ENCODE data around the gene ZNF536.
"Not testable (repeated sequence)": the region's sequence is repeated elsewhere in the genome, so short reads cannot be mapped to it uniquely, and the experiment has no call there.

Gene ZNF536

DNA sequence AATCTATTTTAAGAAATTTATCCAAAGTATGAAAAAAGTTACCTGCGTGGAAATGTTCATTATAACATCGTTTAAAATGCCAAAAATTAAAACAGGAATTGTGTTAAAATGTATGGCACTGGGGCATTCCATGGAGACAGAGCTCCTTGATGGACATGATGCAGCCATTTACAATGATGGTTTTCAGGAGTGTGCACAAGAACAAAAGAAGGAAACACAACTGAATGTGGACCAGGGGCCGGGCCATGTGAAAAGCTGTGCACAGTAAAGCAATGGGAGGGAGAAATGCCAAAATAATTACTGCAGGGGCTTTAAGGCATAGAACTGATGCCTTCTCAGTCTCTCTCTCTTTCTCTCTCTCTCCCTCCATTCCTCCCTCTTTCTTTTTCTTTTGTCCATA, 115.0 kb downstream of the ZNF536 start:
- in situ Hi-C loops (cut with HindIII; ENCODE audit: low pct_unique_long_range_greater_than_20kb, low sequenced_read_pairs) = no loop called here
- DNase-seq (ENCODE audit: low read depth in 1 of 2, low spot score in 1 of 2) = no peak
- TF ChIP-seq JUND (IDR thresholded peaks at IDR 0.05; ENCODE audit: low read depth) = no peak

DNA sequence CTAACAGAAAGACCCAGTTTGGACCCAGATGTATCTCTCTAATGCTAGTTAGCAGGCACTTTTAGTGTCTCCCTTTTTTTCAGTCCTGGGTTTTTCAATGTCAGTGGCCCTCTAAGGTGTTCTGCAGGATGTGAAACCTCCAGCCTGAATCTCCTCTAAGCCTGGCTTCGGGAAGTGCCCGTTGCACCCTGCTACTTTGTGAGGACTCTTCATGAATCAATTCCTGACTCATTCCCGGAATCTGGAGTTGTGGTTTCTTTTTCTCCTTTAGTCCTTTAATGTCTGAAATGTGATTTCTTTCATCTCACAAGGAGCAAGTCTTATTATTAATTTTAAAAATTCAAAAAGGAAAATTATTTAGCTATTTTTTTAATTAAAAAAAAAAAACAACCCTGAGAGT, 116.0 kb downstream of the ZNF536 start:
- no peak for TF ChIP-seq JUND (IDR thresholded peaks at IDR 0.05; ENCODE audit: low read depth)
- in situ Hi-C loops (cut with HindIII; ENCODE audit: low pct_unique_long_range_greater_than_20kb, low sequenced_read_pairs) = no loop called here

DNA sequence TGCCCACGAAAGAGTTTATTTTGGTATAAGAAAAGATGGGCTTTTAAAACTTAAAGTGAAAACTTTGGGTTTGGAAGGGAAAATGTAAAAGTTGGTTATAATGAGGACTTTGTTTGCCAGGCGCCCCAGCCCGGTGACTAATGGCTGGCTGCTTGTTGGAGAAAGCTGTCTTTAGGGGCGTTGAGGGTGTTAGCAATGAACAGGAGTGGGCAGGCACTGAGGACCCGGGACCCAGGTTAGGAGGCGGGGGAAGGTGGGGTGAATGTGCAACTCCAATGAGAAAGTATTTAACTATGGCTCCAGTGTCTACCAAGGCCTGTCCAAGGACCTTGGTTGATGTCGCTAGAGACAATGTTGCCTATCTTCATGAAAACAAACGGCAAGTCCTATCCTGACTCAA, 118.6 kb downstream of the ZNF536 start:
- no peak for TF ChIP-seq JUND (IDR thresholded peaks at IDR 0.05; ENCODE audit: low read depth)
- in situ Hi-C loops (cut with HindIII; ENCODE audit: low pct_unique_long_range_greater_than_20kb, low sequenced_read_pairs) = no loop called here
- DNase-seq (ENCODE audit: low read depth in 1 of 2, low spot score in 1 of 2) = no peak

More for the DNA sequence above, 116.0 kb downstream of the ZNF536 start:
- DNase-seq (ENCODE audit: low read depth in 1 of 2, low spot score in 1 of 2) = no peak

DNA sequence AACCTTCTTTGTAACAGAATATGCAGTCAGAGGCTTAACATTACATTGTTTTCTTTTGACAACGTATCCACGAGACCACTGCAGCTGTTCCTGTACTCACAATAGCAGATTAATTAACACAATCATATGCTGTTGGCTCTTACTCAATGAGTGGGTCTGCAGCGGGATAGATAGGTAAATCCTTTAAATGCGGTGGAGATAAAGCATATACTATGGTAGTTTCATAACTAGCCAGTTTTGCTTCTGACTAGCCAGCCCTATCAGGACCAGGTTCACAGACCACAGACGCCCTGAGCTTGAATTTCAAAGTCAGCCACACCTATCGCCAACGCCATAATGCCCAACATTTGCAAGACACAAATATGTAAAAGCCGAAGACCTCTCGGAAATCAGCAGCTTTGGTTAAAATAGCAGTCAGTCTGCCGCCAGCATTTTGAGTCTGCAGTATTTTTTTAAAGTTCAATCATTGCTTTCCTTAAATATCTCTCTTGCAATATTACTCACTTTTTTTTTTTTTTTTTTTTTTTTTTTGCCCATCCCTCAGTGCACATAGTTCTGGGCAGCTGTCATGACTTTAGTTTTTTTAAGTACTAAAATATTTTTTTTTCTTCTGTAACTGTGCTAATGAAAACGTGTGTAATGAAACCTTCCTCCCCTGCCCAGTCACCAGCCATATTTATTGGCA, 120.5 kb downstream of the ZNF536 start:
- no peak for DNase-seq (ENCODE audit: low read depth in 1 of 2, low spot score in 1 of 2)
- TF ChIP-seq JUND (IDR thresholded peaks at IDR 0.05; ENCODE audit: low read depth) = no peak
- in situ Hi-C loops (cut with HindIII; ENCODE audit: low pct_unique_long_range_greater_than_20kb, low sequenced_read_pairs) = no loop called here

DNA sequence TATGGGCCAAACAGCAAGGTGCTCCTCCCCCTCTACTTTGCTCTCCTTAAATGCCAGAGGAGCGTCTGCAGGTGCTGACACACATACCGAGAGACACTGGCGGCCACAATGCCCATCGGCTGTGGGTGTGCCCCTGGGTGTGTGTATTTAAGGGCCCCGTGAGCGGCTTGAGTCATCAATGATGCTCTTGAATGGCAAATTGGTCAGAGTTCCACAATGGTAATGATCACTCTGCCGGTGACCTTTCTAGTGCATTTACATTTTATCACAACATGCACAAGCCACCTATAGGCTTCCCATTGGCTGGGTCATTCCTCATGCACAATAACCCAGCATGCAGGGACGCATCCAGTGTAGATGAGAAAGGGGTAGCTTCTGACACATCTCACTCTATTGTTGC, 124.8 kb downstream of the ZNF536 start:
- in situ Hi-C loops (cut with HindIII; ENCODE audit: low pct_unique_long_range_greater_than_20kb, low sequenced_read_pairs) = no loop called here
- no peak for DNase-seq (ENCODE audit: low read depth in 1 of 2, low spot score in 1 of 2)
- TF ChIP-seq JUND (IDR thresholded peaks at IDR 0.05; ENCODE audit: low read depth) = no peak

DNA sequence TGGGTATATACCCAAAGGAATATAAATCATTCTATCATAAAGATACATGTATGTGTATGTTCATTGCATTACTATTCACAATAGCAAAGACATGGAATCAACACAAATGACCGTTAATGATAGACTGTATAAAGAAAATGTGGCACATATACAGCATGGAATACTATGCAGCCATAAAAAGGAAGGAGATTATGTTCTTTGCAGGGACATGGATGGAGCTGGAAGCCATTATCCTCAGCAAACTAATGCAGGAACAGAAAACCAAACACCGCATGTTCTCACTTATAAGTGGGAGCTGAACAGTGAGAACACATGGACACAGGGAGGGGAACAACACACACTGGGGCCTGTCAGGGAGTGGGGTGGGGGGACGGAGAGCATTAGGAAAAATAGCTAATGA, 125.9 kb downstream of the ZNF536 start:
- DNase-seq (ENCODE audit: low read depth in 1 of 2, low spot score in 1 of 2); in situ Hi-C loops (cut with HindIII; ENCODE audit: low pct_unique_long_range_greater_than_20kb, low sequenced_read_pairs): not testable (repeated sequence)

DNA sequence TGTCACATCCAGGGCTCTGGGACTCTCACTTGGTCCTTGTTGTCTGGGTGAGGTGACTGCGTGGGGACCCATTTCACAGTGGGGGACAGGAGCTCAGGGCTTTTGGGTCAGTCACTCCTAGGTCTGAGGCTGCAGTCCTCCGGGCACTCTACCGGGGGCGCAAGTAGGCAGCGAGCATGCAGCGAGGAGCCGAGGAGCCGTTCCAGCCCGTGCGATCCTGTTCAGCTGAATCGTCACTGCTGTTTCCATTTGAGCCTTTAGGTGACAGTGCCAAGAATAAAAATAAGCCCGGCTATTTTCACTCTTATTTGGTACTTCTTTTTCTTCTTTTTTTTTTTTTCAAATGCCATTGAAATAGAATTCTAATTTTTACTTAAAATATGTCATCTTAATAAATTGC, 126.5 kb downstream of the ZNF536 start:
- no peak for TF ChIP-seq JUND (IDR thresholded peaks at IDR 0.05; ENCODE audit: low read depth)
- in situ Hi-C loops (cut with HindIII; ENCODE audit: low pct_unique_long_range_greater_than_20kb, low sequenced_read_pairs) = no loop called here
- DNase-seq (ENCODE audit: low read depth in 1 of 2, low spot score in 1 of 2) = no peak

DNA sequence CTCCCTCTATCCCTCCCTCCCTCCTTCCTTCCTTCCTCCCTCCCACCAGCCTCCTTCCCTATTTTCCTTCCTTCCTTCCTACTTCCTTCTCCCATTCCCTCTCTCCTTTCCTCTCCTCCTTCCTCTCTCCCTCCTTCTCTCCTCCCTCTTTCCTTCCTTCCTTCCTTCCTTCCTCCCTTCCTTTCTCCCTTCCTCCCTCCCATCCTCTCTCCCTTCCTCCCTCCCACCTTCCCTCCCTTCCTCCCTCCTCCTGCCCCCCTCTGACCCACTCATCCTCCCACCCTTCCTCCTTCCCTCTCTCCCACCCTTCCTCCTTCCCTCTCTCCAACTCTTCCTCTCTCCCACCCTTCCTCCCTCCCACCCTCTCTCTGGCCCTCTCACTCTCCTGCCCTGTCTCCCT, 132.1 kb downstream of the ZNF536 start:
- in situ Hi-C loops (cut with HindIII; ENCODE audit: low pct_unique_long_range_greater_than_20kb, low sequenced_read_pairs) = no loop called here
- no peak for TF ChIP-seq JUND (IDR thresholded peaks at IDR 0.05; ENCODE audit: low read depth)
- DNase-seq (ENCODE audit: low read depth in 1 of 2, low spot score in 1 of 2) = no peak

DNA sequence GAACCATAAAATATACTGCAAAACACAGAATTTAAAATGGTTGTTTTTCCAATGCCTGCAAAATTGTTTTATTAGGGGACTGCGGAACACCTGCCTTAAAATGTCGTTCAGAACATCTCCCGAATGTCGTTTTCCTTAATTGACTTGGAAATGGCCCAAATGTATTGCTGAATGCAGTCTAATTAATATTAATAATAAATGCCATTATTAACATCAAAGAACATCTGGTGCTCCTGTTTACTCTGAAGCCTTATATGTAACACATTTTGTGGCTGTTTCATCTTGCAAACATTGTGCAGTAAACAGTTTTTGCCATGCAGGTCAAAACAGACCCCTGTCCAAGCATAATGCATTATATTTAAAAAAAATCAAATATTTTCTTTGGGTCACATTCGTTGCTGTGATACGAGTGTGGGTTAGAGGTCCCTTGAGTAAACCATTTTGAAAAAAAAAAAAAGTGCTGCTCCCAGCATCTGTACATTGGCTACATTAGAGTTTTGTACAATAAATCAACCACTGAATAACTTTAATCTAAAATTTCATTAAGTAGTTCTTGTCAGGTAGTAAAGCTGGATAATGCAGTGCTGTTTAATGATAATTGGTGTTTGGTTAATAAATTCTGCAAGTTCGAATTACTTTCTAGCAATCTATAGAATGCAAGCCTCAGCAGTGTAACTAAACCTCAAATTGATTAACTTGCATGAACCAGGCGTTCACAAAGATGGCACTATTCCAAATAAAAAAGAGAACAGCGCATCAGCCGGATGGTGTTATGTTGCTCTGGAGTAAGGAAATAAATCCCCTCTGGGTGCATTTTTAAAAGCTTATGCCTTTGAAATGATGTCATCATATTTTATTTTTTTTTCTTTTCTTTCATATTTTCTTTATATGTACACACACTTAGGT, 140.2 kb downstream of the ZNF536 start:
- in situ Hi-C loops (cut with HindIII; ENCODE audit: low pct_unique_long_range_greater_than_20kb, low sequenced_read_pairs) = no loop called here
- no peak for DNase-seq (ENCODE audit: low read depth in 1 of 2, low spot score in 1 of 2)
- no peak for TF ChIP-seq JUND (IDR thresholded peaks at IDR 0.05; ENCODE audit: low read depth)

DNA sequence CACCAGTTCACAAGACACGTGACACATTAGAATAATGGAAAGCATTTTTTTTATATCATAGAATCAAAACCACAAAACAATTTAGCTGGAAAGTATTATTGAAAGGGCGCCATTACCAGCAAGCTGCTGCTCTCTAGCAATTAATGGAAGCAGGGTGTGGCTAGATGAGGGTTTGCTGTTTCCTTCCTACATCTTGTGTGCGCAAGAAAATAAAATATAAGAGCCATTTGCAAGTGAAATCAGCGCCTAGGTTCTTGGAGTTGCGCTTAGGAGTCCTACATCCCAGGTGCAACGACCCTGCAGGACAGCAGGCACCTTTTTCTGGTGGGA, 140.9 kb downstream of the ZNF536 start:
- DNase-seq (ENCODE audit: low read depth in 1 of 2, low spot score in 1 of 2) = no peak
- in situ Hi-C loops (cut with HindIII; ENCODE audit: low pct_unique_long_range_greater_than_20kb, low sequenced_read_pairs) = no loop called here

DNA sequence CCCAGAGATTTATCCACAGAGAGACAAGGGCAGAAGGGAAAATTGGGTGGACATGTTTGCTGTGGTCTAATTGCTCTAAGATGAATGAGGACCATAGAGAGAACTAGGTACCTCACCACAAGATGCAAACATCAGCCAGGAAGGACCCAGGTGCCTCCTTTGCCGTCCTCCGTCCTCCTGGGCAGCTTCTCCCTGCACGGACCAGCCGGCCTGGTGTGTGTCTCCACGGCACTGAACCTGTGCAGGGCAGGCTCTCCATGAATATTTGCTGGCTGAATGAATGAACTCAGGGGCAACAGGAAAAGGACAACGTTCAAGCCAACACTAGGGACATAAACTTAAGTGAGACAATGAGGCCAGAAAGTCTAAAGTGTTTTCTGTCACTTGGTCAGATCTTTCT, 143.9 kb downstream of the ZNF536 start:
- no peak for TF ChIP-seq JUND (IDR thresholded peaks at IDR 0.05; ENCODE audit: low read depth)
- in situ Hi-C loops (cut with HindIII; ENCODE audit: low pct_unique_long_range_greater_than_20kb, low sequenced_read_pairs) = no loop called here
- no peak for DNase-seq (ENCODE audit: low read depth in 1 of 2, low spot score in 1 of 2)

More for the DNA sequence above, 140.9 kb downstream of the ZNF536 start:
- TF ChIP-seq JUND (IDR thresholded peaks at IDR 0.05; ENCODE audit: low read depth) = no peak

DNA sequence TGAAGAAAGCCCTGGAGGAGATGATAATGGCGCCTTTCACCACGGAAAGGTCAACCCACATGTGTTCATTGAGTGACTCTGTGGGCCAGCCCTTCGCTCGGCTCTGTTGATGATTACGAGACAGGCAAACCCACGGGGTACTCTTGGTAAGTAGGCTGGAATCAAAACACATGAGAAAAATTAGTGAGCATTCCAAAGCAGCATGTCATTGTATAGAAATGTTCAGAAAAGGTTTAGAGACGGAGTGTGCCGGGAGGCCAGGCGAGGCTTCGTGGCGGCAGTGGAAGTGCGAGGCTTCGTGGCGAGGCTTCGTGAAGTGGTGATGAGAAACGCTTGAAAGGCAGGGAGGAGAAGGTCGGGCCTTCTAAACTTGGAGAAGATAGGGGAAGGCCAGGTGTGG, 144.3 kb downstream of the ZNF536 start:
- DNase-seq (ENCODE audit: low read depth in 1 of 2, low spot score in 1 of 2) = no peak
- in situ Hi-C loops (cut with HindIII; ENCODE audit: low pct_unique_long_range_greater_than_20kb, low sequenced_read_pairs) = no loop called here
- no peak for TF ChIP-seq JUND (IDR thresholded peaks at IDR 0.05; ENCODE audit: low read depth)

DNA sequence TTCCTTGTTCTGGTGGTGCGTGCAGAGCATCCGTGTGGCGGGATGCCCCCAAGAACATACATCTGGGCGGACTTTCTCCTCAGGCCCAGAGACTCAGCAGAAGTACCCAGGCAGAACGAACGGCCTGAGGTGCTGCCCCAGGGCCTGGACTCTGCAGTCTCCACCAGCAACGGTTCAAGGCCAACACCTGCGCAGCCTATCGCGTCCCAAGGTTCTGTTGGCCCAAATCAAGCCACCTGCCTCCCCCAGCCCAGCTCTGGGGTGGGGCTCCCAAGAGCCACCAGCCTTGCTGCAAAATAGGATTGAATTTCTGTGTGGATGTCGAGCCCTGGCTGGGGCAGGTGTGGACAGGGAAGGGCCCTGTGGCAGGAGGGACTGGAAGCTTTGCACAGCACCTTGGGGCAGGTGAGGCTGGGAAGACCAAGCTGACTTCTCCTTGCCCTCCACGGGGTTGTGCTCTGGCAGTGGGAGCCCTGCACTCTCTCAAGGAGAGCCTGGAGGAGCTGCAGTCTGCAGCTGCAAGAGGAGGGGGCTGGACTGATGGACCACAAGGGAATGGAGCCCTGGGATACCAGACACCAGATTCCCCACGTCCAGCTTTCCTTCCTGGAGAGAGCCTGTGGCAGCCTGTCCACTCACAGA, 146.9 kb downstream of the ZNF536 start:
- TF ChIP-seq JUND (IDR thresholded peaks at IDR 0.05; ENCODE audit: low read depth) = no peak
- in situ Hi-C loops (cut with HindIII; ENCODE audit: low pct_unique_long_range_greater_than_20kb, low sequenced_read_pairs) = no loop called here
- DNase-seq (ENCODE audit: low read depth in 1 of 2, low spot score in 1 of 2) = no peak
